Vagina (tissue), 2 donors: ENCODE measurements around the gene RELL1.

ENCODE experiments used
- CTCF ChIP-seq, 3 experiments: fragments of 450-650 bp in 2 of 3; fragments of 200-600 bp in 1 of 3; sonication (generic) in 1 of 3; IDR thresholded peaks; one replicate each; pipeline ENCODE4 v1.5.1; 2017 to 2019; ENCODE audit warnings: antibody characterized with exemption in 3 of 3, mild to moderate bottlenecking in 2 of 3, moderate library complexity in 2 of 3
- POLR2AphosphoS5 ChIP-seq, 2 donors: sonication (generic); formaldehyde crosslinking; IDR thresholded peaks; one replicate each; pipeline ENCODE4 v1.9.0; 2017; ENCODE audit warnings: antibody characterized with exemption in 2 of 2, mild to moderate bottlenecking in 2 of 2, low read depth in 1 of 2; ENCODE audit not compliant: insufficient read depth in 1 of 2

- TF ChIP-seq CTCF (IDR thresholded peaks at IDR 0.05) (no peak), POLR2AphosphoS5 (IDR thresholded peaks at IDR 0.05; ENCODE audit: insufficient read depth in 1 of 2, low read depth in 1 of 2) (no peak)
Observed at GRCh38 chr4:37662861-37663390, 23.2 kb downstream of the RELL1 start.
